HL-60 (cell line): Measurements from ENCODE around the gene CCR5AS.
"Not testable (repeated sequence)": the region's sequence is repeated elsewhere in the genome, so short reads cannot be mapped to it uniquely, and the experiment has no call there.

Source experiments
- DNase-seq, 2 experiments: peaks; one replicate each; pipeline ENCODE4 v3.0.0-alpha.2; 2010 to 2020; ENCODE audit warnings: low read depth in 1 of 2, low spot score in 1 of 2
- H3K27ac ChIP-seq: fragments of 250-450 bp; sonication (Bioruptor Pico); replicated peaks from 2 replicates; pipeline ENCODE4 v1.5.1; 2020; ENCODE audit warnings: mild to moderate bottlenecking, moderate library complexity
- H3K27me3 ChIP-seq: fragments of 250-450 bp; sonication (Bioruptor Pico); 2 replicates; pipeline ENCODE4 v1.5.1; 2021; ENCODE audit warnings: mild to moderate bottlenecking, moderate library complexity; ENCODE audit not compliant: insufficient read depth, poor library complexity, severe bottlenecking
- H3K4me3 ChIP-seq: replicated peaks from 2 replicates; pipeline ENCODE4 v1.5.1; 2011; ENCODE audit warnings: mild to moderate bottlenecking, control low read depth, low read length; ENCODE audit not compliant: insufficient read depth
- GABPA ChIP-seq: IDR thresholded peaks from 2 replicates; pipeline ENCODE4 v1.6.1; 2012; ENCODE audit warnings: low read depth
- POLR2AphosphoS5 ChIP-seq: IDR thresholded peaks from 2 replicates; pipeline ENCODE4 v1.6.1; 2012; ENCODE audit warnings: low read depth
- SPI1 ChIP-seq: IDR thresholded peaks from 2 replicates; pipeline ENCODE4 v1.6.1; 2012; ENCODE audit warnings: low read depth, mild to moderate bottlenecking, borderline replicate concordance
- TF ChIP-seq, protein P1 (sequence below): IDR thresholded peaks from one replicate; pipeline ENCODE4 v1.5.1; 2011; ENCODE audit warnings: low read length, control low read depth, inconsistent platforms; ENCODE audit not compliant: insufficient read depth
- TF ChIP-seq, protein P2 (sequence below): IDR thresholded peaks from 2 replicates; pipeline ENCODE4 v1.6.1; 2012; ENCODE audit warnings: low read depth; ENCODE audit not compliant: insufficient replicate concordance

CCR5AS gene

DNA sequence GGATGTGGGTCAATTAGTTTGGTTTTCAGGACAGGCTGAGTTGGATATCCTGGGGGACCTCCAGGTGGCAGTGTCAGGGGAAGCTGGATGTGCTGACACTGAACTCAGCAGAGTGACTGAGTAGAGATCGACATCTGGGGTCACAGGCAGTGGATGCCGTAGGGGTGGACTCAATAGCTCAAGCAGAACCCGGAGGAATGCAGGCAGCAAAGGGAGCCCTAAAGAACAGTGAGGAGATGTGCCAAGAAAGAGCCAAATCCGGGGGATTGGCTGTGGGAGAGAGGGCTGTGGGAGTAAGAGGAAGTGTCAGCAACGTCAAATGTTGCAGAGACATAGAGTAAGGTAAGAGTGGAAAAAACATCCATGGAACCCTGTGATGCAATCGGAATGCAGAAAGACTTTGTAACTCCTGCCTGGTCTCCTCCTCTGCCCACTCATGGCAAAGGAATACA lies 11.6 kb downstream of the CCR5AS start:
- DNase-seq, result peak; percentile 73 to 90
- no peak for TF ChIP-seq GABPA
- TF ChIP-seq POLR2AphosphoS5, result peak; percentile 41; the same call in 1 of the 2 replicates
- TF ChIP-seq, protein P1, sequence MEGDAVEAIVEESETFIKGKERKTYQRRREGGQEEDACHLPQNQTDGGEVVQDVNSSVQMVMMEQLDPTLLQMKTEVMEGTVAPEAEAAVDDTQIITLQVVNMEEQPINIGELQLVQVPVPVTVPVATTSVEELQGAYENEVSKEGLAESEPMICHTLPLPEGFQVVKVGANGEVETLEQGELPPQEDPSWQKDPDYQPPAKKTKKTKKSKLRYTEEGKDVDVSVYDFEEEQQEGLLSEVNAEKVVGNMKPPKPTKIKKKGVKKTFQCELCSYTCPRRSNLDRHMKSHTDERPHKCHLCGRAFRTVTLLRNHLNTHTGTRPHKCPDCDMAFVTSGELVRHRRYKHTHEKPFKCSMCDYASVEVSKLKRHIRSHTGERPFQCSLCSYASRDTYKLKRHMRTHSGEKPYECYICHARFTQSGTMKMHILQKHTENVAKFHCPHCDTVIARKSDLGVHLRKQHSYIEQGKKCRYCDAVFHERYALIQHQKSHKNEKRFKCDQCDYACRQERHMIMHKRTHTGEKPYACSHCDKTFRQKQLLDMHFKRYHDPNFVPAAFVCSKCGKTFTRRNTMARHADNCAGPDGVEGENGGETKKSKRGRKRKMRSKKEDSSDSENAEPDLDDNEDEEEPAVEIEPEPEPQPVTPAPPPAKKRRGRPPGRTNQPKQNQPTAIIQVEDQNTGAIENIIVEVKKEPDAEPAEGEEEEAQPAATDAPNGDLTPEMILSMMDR, result no peak
- TF ChIP-seq, protein P2, sequence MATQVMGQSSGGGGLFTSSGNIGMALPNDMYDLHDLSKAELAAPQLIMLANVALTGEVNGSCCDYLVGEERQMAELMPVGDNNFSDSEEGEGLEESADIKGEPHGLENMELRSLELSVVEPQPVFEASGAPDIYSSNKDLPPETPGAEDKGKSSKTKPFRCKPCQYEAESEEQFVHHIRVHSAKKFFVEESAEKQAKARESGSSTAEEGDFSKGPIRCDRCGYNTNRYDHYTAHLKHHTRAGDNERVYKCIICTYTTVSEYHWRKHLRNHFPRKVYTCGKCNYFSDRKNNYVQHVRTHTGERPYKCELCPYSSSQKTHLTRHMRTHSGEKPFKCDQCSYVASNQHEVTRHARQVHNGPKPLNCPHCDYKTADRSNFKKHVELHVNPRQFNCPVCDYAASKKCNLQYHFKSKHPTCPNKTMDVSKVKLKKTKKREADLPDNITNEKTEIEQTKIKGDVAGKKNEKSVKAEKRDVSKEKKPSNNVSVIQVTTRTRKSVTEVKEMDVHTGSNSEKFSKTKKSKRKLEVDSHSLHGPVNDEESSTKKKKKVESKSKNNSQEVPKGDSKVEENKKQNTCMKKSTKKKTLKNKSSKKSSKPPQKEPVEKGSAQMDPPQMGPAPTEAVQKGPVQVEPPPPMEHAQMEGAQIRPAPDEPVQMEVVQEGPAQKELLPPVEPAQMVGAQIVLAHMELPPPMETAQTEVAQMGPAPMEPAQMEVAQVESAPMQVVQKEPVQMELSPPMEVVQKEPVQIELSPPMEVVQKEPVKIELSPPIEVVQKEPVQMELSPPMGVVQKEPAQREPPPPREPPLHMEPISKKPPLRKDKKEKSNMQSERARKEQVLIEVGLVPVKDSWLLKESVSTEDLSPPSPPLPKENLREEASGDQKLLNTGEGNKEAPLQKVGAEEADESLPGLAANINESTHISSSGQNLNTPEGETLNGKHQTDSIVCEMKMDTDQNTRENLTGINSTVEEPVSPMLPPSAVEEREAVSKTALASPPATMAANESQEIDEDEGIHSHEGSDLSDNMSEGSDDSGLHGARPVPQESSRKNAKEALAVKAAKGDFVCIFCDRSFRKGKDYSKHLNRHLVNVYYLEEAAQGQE, result no peak
- peak; percentile 88 for TF ChIP-seq SPI1
- no peaks in the 10 kb centered on the region for H3K27me3 ChIP-seq
- peak overlapping the region; percentile 81 for H3K27ac ChIP-seq
- H3K4me3 ChIP-seq, result no peak overlapping the region

DNA sequence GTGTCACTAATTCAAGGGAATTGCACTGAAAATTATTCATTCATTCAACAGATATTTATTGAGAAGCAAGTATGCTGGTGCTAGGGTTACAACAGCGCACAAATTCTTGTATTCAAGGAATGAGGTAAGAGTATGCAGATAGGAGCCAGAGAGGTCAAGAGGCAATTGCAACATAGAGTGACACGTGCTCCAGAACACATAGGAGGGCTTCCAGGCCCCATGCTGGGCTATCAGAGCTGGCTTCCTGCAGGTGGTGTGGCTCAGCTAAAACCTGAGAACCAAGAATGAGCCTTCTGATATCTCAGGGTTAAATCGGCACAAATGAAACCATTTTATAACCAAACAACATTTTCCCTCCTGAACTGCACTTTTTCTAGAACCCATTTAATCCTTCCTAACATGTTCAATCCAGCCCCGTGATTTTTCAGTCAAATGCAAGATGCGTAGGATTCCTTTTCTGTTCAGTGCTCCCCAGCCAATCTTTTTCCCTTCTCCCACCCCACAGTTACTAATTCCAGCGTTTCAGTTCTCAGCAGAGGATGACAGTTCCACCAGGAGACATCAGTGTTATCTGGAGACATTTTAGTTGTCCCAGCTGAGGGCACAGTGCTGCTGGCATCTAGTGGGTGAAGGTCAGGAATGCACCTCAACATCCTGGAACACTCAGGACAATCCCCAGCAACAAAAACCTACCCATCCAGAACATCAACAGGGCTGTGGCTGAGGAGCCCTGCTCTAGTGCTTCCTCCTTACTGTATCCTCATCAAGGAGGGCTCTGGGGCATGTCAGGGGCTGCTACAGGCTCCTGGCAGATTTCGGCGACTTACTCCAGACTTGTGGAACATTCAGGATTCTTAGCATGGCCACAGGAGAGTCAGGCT lies 13.1 kb downstream of the CCR5AS start:
- Histone ChIP-seq H3K27ac (peak overlapping the region; percentile 81), H3K4me3 (no peak overlapping the region), H3K27me3 (no peaks in the 10 kb centered on the region)
- TF ChIP-seq POLR2AphosphoS5, result peak; percentile 39; the same call in 1 of the 2 replicates
- TF ChIP-seq SPI1, result no peak
- TF ChIP-seq, protein P1, result no peak
- TF ChIP-seq, protein P2, result no peak
- no peak for TF ChIP-seq GABPA
- peak; percentile 79 to 94 for DNase-seq

DNA sequence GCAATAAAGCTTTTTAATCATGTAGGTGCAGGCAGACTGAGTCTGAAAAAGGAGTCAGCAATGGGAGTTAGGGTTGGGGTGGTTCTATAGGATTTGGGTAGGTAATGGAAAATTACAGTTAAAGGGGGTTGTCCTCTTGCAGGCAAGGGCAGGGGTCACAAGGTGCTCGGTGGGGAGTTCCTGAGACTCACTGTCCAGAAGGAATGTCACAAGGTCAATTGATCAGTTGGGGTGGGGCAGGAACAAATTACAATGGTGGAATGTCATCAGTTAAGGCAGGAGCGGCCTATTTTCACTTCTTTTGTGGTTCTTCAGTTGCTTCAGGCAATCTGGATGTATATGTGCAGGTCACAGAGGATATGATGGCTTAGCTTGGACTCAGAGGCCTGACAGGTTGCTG lies 13.9 kb downstream of the CCR5AS start:
- Histone ChIP-seq H3K27me3 (no peaks in the 10 kb centered on the region), H3K4me3 (no peak overlapping the region), H3K27ac (peak overlapping the region; percentile 81)
- no peak for DNase-seq
- TF ChIP-seq, protein P1, result no peak
- TF ChIP-seq, protein P2, result no peak
- TF ChIP-seq GABPA (no peak), POLR2AphosphoS5 (no peak), SPI1 (no peak)

DNA sequence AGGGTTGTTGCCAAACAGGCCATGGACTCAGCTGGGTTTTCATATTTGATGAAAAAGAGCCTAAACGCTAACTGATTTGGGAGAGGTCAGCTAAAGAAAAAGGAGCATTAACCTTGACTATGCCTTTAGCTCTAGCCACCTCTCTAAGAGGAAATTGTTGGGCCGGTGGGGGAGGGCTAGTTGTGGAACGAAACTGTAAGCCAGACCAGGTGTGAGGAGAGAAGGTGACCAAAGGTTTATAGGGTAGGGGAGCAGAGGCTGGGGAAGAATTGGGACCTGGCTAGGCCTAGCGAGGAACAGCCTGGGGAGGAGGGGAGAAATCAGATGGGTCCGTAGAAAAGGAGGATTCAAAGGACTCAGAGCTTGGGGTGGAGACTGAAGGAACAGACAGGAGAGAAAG lies 15.3 kb downstream of the CCR5AS start:
- DNase-seq, H3K27me3 ChIP-seq, H3K27ac ChIP-seq, H3K4me3 ChIP-seq: not testable (repeated sequence)
